H7 (cell line): ENCODE data around the gene HMOX2. TPM values are rescaled to one million over a fixed set of nuclear protein-coding genes. Genes with fewer than 3 reads are reported as not detected.

ENCODE experiments used
- DNase-seq: peaks from one replicate; pipeline ENCODE4 v3.0.0; 2012
- H3K27me3 ChIP-seq: 2 replicates; pipeline ENCODE4 v1.6.0; 2011; ENCODE audit warnings: mild to moderate bottlenecking, low read length; ENCODE audit not compliant: control insufficient read depth, insufficient read depth
- H3K36me3 ChIP-seq: replicated peaks from 2 replicates; pipeline ENCODE4 v1.5.1; 2011; ENCODE audit warnings: low read length; ENCODE audit not compliant: control insufficient read depth, insufficient read depth
- H3K4me3 ChIP-seq: 2 replicates; pipeline ENCODE4 v1.5.1; 2011; ENCODE audit warnings: low read depth, mild to moderate bottlenecking, control low read depth, low read length, moderate library complexity; ENCODE audit not compliant: insufficient read depth
- total RNA-seq: library from RNA; depleted of rRNA; stranded (reverse); fragments of >200 nt; shearing (Covaris generic); gene quantifications from 2 replicates; pipeline ENCODE4 v1.2.3, GENCODE V29; 2014

Gene HMOX2
- total RNA-seq, 1 experiment from 2014 or later: 54.1 TPM

- Histone ChIP-seq H3K36me3 (no peaks in the 10 kb centered on the region), H3K4me3 (no peak overlapping the region), H3K27me3 (no peaks in the 10 kb centered on the region)
- DNase-seq: no peak
These were observed 5.3 kb downstream of the HMOX2 start for GRCh38 chr16:4481526-4481925.

GRCh38 chr16:4481963-4482362 lies 5.8 kb downstream of the HMOX2 start:
- no peaks in the 10 kb centered on the region; the same call in 1 of the 2 replicates for H3K36me3 ChIP-seq
- H3K27me3 ChIP-seq: no peaks in the 10 kb centered on the region
- no peak overlapping the region for H3K4me3 ChIP-seq
- no peak for DNase-seq

GRCh38 chr16:4486126-4486893 lies 10.1 kb downstream of the HMOX2 start:
- no peaks in the 10 kb centered on the region; the same call in 1 of the 2 replicates for H3K36me3 ChIP-seq
- no peak for DNase-seq
- no peaks in the 10 kb centered on the region for H3K27me3 ChIP-seq
- no peak overlapping the region for H3K4me3 ChIP-seq

- H3K27me3 ChIP-seq: no peaks in the 10 kb centered on the region
- no peak overlapping the region for H3K4me3 ChIP-seq
- H3K36me3 ChIP-seq: no peaks in the 10 kb centered on the region; the same call in 1 of the 2 replicates
- DNase-seq: no peak
These were observed 11.8 kb downstream of the HMOX2 start for GRCh38 chr16:4487955-4488498.

- Histone ChIP-seq H3K4me3 (no peak overlapping the region), H3K36me3 (no peaks in the 10 kb centered on the region; the same call in 1 of the 2 replicates), H3K27me3 (no peaks in the 10 kb centered on the region)
- no peak for DNase-seq
These were observed 12.3 kb downstream of the HMOX2 start for GRCh38 chr16:4488499-4488967.

GRCh38 chr16:4489030-4489429 lies 12.8 kb downstream of the HMOX2 start:
- DNase-seq: no peak
- Histone ChIP-seq H3K27me3 (no peaks in the 10 kb centered on the region), H3K36me3 (no peaks in the 10 kb centered on the region; the same call in 1 of the 2 replicates), H3K4me3 (no peak overlapping the region)

GRCh38 chr16:4491898-4492297 lies 15.7 kb downstream of the HMOX2 start:
- H3K4me3 ChIP-seq: no peak overlapping the region
- H3K27me3 ChIP-seq: no peaks in the 10 kb centered on the region
- H3K36me3 ChIP-seq: no peaks in the 10 kb centered on the region
- no peak for DNase-seq

- no peak for DNase-seq
- H3K36me3 ChIP-seq: no peaks in the 10 kb centered on the region
- no peak overlapping the region for H3K4me3 ChIP-seq
- H3K27me3 ChIP-seq: no peaks in the 10 kb centered on the region
These were observed 18.7 kb downstream of the HMOX2 start for GRCh38 chr16:4494746-4495490.

GRCh38 chr16:4495766-4496165 lies 19.6 kb downstream of the HMOX2 start:
- no peak overlapping the region for H3K4me3 ChIP-seq
- no peaks in the 10 kb centered on the region for H3K27me3 ChIP-seq
- no peaks in the 10 kb centered on the region for H3K36me3 ChIP-seq
- DNase-seq: no peak

- no peak for DNase-seq
- H3K36me3 ChIP-seq: no peaks in the 10 kb centered on the region
- H3K4me3 ChIP-seq: no peak overlapping the region
- no peaks in the 10 kb centered on the region for H3K27me3 ChIP-seq
These were observed 20.1 kb downstream of the HMOX2 start for GRCh38 chr16:4496305-4496704.

- DNase-seq: no peak
- H3K4me3 ChIP-seq: no peak overlapping the region
- no peaks in the 10 kb centered on the region for H3K36me3 ChIP-seq
- no peaks in the 10 kb centered on the region for H3K27me3 ChIP-seq
These were observed 22.5 kb downstream of the HMOX2 start for GRCh38 chr16:4498546-4499195.

GRCh38 chr16:4499196-4499555 lies 23.0 kb downstream of the HMOX2 start:
- Histone ChIP-seq H3K4me3 (no peak overlapping the region), H3K36me3 (no peaks in the 10 kb centered on the region), H3K27me3 (no peaks in the 10 kb centered on the region)
- no peak for DNase-seq

GRCh38 chr16:4500272-4500671 lies 24.1 kb downstream of the HMOX2 start:
- H3K4me3 ChIP-seq: no peak overlapping the region
- DNase-seq: no peak
- H3K27me3 ChIP-seq: no peaks in the 10 kb centered on the region
- H3K36me3 ChIP-seq: no peaks in the 10 kb centered on the region

GRCh38 chr16:4501071-4501478 lies 24.9 kb downstream of the HMOX2 start:
- Histone ChIP-seq H3K27me3 (no peaks in the 10 kb centered on the region), H3K36me3 (no peaks in the 10 kb centered on the region), H3K4me3 (no peak overlapping the region)
- DNase-seq: no peak
